ENCODE results near the gene SLC1A2.

SLC1A2 gene

DNA sequence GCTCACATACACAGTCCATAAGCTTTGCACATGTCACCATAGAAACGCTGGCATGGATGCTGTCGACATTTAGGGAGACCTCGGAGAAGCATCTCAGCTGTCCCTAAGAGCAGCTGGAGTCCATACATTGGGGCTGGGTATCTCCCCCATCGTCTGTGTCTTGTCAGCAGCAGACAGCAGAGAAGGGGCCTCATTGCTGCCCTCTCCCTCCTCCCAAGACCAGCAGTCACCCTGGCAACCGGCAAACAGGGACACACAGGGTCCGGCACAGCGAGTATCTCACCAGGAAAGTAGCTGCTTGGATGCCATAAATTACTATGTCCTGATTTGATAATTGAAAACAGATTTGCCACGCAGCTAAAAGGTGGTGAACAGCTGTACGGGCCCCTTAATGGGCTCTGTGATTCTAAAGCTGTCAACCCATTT, 196.0 kb downstream of the SLC1A2 start:
- no peak overlapping the region for H3K9ac ChIP-seq (ENCODE audit: low read depth, low read length)
- peaks cover 95% of the 10 kb centered on the region for H3K36me3 ChIP-seq (ENCODE audit: insufficient read depth, low read length)
- H3K4me3 ChIP-seq (ENCODE audit: low read length): no peak overlapping the region
- peaks cover 2% of the 10 kb centered on the region for H3K4me1 ChIP-seq (ENCODE audit: control insufficient read depth, insufficient read depth, low read length)
- H3K9me3 ChIP-seq (replicated peaks; ENCODE audit: low read length): no peaks in the 10 kb centered on the region
- H3K4me2 ChIP-seq (ENCODE audit: low read length): no peak overlapping the region
- no peaks in the 10 kb centered on the region for H3K27me3 ChIP-seq (ENCODE audit: control insufficient read depth, insufficient read depth, low read length)

DNA sequence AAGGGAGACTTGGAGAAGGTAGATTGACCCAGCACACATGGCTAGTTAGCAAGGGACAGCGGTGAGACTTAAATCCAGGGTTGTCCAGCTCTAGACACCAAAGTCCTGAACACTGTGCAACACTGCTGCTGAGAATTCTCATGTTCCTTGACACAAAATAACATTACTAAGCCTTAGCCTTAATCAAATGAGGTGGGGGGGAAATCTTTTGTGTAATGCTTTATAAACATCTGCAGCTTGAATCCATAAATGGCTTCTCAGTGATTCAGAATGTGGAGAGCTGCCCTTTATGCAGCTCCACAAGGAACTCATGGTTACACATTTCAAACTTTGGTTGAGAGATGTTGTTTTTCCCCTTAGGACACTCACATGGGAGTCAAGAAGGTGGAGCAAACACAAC, 200.4 kb downstream of the SLC1A2 start:
- Histone ChIP-seq H3K9me3 (replicated peaks; ENCODE audit: low read length) (no peaks in the 10 kb centered on the region), H3K36me3 (ENCODE audit: insufficient read depth, low read length) (peaks cover 83% of the 10 kb centered on the region), H3K4me2 (ENCODE audit: low read length) (no peak overlapping the region), H3K27me3 (ENCODE audit: control insufficient read depth, insufficient read depth, low read length) (no peaks in the 10 kb centered on the region), H3K4me3 (ENCODE audit: low read length) (no peak overlapping the region), H3K4me1 (ENCODE audit: control insufficient read depth, insufficient read depth, low read length) (peaks cover 29% of the 10 kb centered on the region), H3K9ac (ENCODE audit: low read depth, low read length) (no peak overlapping the region)

DNA sequence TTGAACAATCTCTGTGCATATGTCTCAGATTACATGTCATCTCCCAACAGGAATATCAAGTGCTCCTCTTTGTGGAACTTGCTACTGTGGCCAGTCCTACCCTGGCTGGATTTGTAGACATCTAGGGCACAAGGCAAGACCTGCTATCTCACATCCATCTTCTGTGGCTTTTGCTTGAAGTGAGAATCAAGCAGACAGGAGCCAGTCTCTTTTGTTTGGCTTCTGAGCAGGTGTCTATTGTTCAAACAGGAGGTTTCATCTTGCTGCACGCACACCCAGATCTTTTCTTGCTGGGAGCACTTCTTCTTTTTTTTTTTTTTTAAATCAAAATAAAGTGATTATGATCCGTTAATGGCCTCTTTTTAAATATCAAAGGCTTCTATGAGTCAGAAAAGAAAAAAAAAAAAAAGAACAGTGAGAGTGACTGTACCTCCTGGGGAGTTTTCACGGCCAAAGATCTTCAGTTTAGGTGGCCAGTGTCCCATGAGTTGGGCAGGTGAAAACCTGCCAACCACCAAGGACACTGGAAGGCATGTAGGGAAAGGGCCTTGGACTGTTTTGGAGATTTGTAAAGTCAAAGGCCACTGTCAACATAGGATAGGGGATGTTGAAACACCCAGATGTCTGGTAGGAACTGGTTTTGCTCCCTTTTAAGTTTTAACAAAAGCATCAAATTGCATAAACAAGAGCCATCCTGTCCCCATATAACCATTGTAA, 202.2 kb downstream of the SLC1A2 start:
- H3K9me3 ChIP-seq (replicated peaks; ENCODE audit: low read length): no peaks in the 10 kb centered on the region
- H3K27me3 ChIP-seq (ENCODE audit: control insufficient read depth, insufficient read depth, low read length): no peaks in the 10 kb centered on the region
- peaks cover 46% of the 10 kb centered on the region for H3K4me1 ChIP-seq (ENCODE audit: control insufficient read depth, insufficient read depth, low read length)
- H3K4me2 ChIP-seq (ENCODE audit: low read length): no peak overlapping the region
- H3K9ac ChIP-seq (ENCODE audit: low read depth, low read length): no peak overlapping the region
- no peak overlapping the region for H3K4me3 ChIP-seq (ENCODE audit: low read length)
- H3K36me3 ChIP-seq (ENCODE audit: insufficient read depth, low read length): peaks cover 66% of the 10 kb centered on the region

DNA sequence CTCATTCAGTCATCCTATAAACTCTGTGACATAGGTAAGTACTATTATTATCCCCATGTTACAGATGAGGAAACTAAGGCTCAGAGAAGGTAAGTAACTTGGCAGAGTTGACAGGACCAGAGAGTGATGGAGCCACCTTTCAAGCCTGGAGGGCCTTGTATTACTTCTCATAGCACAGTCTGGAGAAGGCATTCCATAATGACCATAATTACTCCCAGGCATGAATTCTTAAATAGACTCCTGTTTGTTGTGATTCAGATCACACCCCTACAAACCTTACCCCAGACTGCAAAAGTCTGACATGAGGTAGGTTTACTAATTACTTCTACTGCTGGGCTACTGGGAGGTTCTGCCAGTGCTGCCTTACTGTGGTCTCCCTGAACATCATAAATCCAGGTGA, 203.4 kb downstream of the SLC1A2 start:
- Histone ChIP-seq H3K27me3 (ENCODE audit: control insufficient read depth, insufficient read depth, low read length) (no peaks in the 10 kb centered on the region), H3K4me2 (ENCODE audit: low read length) (no peak overlapping the region), H3K4me1 (ENCODE audit: control insufficient read depth, insufficient read depth, low read length) (peaks cover 48% of the 10 kb centered on the region), H3K4me3 (ENCODE audit: low read length) (no peak overlapping the region), H3K9ac (ENCODE audit: low read depth, low read length) (no peak overlapping the region), H3K9me3 (replicated peaks; ENCODE audit: low read length) (no peaks in the 10 kb centered on the region), H3K36me3 (ENCODE audit: insufficient read depth, low read length) (peaks cover 63% of the 10 kb centered on the region)

DNA sequence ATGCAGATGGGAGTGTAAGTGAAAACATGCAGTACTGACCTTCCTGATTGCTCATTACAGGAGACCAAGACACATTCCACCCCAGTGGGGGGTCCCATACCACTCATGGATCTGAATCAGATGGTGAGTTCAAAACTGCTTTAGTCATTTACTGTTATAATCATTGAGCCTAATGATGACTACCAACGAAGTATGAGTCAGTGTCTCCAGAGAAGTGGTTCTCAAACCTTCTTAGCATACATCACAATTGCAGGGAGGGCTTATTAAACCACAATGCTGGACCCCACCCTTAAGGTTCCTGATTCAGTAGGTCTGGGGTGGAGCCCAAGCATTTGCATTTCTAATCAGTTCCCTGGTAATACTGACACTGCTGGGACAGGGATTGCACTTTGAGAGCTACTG, 204.6 kb downstream of the SLC1A2 start:
- Histone ChIP-seq H3K27me3 (ENCODE audit: control insufficient read depth, insufficient read depth, low read length) (no peaks in the 10 kb centered on the region), H3K36me3 (ENCODE audit: insufficient read depth, low read length) (peaks cover 64% of the 10 kb centered on the region), H3K9me3 (replicated peaks; ENCODE audit: low read length) (peaks cover 2% of the 10 kb centered on the region), H3K4me1 (ENCODE audit: control insufficient read depth, insufficient read depth, low read length) (peaks cover 48% of the 10 kb centered on the region), H3K4me2 (ENCODE audit: low read length) (peak overlapping the region; percentile 50), H3K4me3 (ENCODE audit: low read length) (peak overlapping the region; percentile 2), H3K9ac (ENCODE audit: low read depth, low read length) (peak overlapping the region; percentile 51)

DNA sequence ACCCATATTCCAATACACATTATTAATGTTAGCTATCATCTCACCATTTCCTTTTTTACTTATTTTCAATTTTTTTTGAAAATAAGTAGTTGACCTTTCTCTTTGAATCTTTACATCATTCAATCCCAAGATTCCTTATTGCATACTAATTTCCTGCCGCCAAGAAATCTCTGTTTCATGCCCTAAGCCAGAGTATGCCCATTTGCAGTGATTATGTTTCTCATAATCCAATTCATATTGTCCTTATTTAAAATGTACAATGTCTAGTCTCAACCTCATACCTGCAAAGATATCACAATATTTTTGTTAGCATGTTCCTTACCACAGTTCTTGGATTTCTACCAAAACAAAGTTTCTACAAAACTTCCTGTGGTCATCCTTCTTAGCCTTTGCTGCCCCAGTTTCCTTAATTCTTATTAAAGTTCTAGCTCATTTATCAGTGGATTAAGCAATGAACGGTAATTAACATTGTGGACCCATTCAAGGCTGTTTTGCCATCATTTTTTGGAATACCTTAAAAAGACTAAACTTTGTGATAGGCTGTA, 205.1 kb downstream of the SLC1A2 start:
- Histone ChIP-seq H3K9ac (ENCODE audit: low read depth, low read length) (peak overlapping the region; percentile 51), H3K9me3 (replicated peaks; ENCODE audit: low read length) (peaks cover 3% of the 10 kb centered on the region), H3K4me3 (ENCODE audit: low read length) (no peak overlapping the region), H3K27me3 (ENCODE audit: control insufficient read depth, insufficient read depth, low read length) (no peaks in the 10 kb centered on the region), H3K4me2 (ENCODE audit: low read length) (peak overlapping the region; percentile 35), H3K36me3 (ENCODE audit: insufficient read depth, low read length) (peaks cover 64% of the 10 kb centered on the region), H3K4me1 (ENCODE audit: control insufficient read depth, insufficient read depth, low read length) (peaks cover 48% of the 10 kb centered on the region)

DNA sequence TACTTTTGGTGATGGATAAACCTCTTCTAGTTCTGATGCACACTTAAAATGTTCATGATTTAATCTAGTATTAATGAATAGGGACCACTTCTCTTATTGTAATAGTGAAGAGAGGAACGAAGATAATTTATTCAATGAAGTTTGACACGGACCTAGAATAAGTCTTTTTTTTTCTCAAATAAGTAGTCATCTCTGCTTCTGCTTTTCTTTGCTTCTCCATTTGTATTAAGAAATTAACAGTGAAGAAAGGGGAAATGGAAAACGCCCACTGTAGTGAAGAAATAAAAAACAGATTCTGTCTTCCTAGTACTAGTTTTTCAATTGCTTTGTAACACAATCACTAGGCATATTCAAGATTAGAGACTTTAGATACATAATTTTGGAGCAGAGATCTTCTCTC, 207.4 kb downstream of the SLC1A2 start:
- no peak overlapping the region for H3K4me2 ChIP-seq (ENCODE audit: low read length)
- H3K4me1 ChIP-seq (ENCODE audit: control insufficient read depth, insufficient read depth, low read length): peaks cover 42% of the 10 kb centered on the region
- peaks cover 64% of the 10 kb centered on the region for H3K36me3 ChIP-seq (ENCODE audit: insufficient read depth, low read length)
- no peaks in the 10 kb centered on the region for H3K27me3 ChIP-seq (ENCODE audit: control insufficient read depth, insufficient read depth, low read length)
- peak overlapping the region; percentile 14 for H3K9ac ChIP-seq (ENCODE audit: low read depth, low read length)
- H3K4me3 ChIP-seq (ENCODE audit: low read length): no peak overlapping the region
- H3K9me3 ChIP-seq (replicated peaks; ENCODE audit: low read length): peaks cover 3% of the 10 kb centered on the region

DNA sequence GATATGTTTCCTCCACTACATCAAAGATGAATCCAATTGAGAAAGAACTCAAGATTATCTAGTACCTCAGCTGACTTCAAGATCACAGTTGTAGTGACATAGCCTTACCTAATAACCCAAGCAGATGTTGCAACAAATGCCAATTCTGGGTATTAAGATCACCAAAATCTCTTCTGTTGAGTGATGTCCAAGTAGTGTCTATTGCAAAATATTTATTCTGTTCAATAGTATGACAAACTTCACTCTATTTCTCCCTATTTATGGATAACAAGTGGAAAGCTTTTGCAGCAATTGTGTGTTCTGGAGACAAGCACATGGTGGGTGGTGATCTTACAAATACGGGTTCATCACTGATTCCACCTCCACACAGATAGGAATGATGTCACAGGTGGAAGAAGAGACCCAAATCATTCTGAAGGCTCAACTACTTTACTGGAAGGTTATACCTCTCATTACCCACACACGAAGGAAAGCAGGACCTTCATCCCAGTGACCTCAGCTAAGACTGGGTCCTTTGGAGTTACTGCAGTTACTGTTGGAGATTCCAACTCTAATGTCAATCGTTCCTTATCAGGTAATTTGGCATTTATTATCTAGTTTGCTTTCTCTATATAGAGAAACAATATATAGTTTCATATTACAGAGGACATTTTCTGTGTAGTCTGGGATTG, 208.3 kb downstream of the SLC1A2 start:
- Histone ChIP-seq H3K4me3 (ENCODE audit: low read length) (no peak overlapping the region), H3K27me3 (ENCODE audit: control insufficient read depth, insufficient read depth, low read length) (no peaks in the 10 kb centered on the region), H3K36me3 (ENCODE audit: insufficient read depth, low read length) (peaks cover 63% of the 10 kb centered on the region), H3K9me3 (replicated peaks; ENCODE audit: low read length) (peaks cover 3% of the 10 kb centered on the region), H3K4me2 (ENCODE audit: low read length) (no peak overlapping the region), H3K4me1 (ENCODE audit: control insufficient read depth, insufficient read depth, low read length) (peaks cover 37% of the 10 kb centered on the region), H3K9ac (ENCODE audit: low read depth, low read length) (no peak overlapping the region)

DNA sequence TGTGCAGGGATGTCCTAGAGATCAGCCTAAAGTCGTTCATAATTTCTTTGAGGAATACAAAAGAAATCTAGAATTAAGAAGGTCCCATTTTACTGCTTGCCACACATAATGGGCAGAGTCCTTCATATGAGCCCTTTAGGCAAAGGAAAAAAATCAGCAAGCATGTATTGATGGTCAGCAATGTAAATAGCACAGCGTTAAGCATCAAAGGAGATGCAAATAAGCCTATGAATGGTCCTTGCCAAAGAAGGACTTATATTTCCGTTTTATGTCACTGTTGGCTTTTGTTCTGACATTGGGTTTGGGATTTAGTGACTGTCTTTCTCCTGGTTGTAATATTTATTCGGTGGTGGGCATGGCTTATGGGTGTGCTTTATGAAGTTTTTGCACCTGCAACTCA, 210.6 kb downstream of the SLC1A2 start:
- Histone ChIP-seq H3K4me2 (ENCODE audit: low read length) (no peak overlapping the region), H3K27me3 (ENCODE audit: control insufficient read depth, insufficient read depth, low read length) (no peaks in the 10 kb centered on the region), H3K9me3 (replicated peaks; ENCODE audit: low read length) (peaks cover 3% of the 10 kb centered on the region), H3K4me1 (ENCODE audit: control insufficient read depth, insufficient read depth, low read length) (peaks cover 17% of the 10 kb centered on the region), H3K4me3 (ENCODE audit: low read length) (no peak overlapping the region), H3K9ac (ENCODE audit: low read depth, low read length) (no peak overlapping the region), H3K36me3 (ENCODE audit: insufficient read depth, low read length) (peaks cover 75% of the 10 kb centered on the region)

DNA sequence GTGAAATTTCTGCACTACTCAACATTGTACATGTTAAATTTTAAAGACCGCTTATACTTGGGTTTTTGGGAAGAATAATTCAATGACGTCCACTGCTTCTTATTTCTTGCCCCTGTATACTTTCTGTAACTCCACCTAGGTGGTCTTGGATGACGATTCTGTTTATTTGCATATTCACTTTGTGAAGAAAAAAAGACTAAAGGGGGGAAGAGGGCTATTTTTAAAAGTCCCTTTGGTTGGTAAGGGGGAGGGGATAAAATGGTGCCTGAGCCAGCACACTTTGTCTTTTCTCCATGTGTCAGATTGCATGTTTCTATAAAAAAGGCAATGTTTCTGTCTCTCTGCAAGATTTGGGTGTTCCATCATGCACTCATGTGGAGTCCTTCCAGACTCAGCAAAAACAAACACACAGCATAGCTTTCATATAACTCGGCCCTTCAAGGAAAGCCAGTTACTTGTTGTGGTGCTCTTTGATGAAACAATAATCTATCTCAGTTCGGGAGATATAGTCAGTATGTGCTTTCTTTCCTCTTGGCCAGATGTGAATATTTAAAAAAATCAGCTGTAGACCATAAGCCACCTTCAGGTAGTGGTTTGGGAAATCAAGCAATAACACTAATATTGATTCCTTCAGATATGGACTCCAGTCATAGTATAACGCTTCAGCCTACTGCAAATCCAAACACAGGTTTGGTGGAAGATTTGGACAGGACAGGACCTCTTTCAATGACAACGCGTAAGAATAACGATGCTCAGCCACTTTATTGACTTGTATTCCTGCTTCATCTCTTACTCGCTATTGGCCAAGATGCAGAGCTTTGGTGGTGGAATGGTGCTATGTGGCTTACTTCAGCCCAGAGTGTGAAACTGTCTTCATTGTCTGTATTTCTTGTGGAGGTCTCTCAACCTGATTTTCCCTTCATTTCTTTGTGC, 211.6 kb downstream of the SLC1A2 start:
- Histone ChIP-seq H3K4me3 (ENCODE audit: low read length) (no peak overlapping the region), H3K36me3 (ENCODE audit: insufficient read depth, low read length) (peaks cover 86% of the 10 kb centered on the region), H3K4me1 (ENCODE audit: control insufficient read depth, insufficient read depth, low read length) (peaks cover 7% of the 10 kb centered on the region)

DNA sequence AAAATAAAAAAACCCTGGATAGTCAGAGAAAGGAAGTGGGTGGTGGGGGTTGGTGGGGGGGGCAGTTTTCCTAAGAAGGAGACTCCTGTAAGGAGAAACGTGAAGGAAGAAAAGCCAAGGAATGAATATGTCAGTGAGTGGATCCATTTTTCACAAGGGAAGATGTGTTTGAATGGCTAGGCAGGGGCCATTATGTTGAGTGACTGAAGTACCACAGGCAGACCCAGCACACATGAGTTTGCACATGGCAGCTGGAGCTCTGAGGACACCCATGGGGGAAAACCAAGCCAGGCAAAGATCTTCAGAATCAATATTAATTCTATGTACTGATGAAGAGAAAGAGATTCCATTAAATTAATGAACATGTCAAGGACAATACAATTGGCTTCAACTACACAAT, 212.7 kb downstream of the SLC1A2 start:
- Histone ChIP-seq H3K36me3 (ENCODE audit: insufficient read depth, low read length) (peaks cover 95% of the 10 kb centered on the region), H3K9ac (ENCODE audit: low read depth, low read length) (no peak overlapping the region), H3K27me3 (ENCODE audit: control insufficient read depth, insufficient read depth, low read length) (no peaks in the 10 kb centered on the region), H3K4me2 (ENCODE audit: low read length) (no peak overlapping the region), H3K4me1 (ENCODE audit: control insufficient read depth, insufficient read depth, low read length) (no peaks in the 10 kb centered on the region), H3K4me3 (ENCODE audit: low read length) (no peak overlapping the region), H3K9me3 (replicated peaks; ENCODE audit: low read length) (peaks cover 3% of the 10 kb centered on the region)

More for the DNA sequence above, 211.6 kb downstream of the SLC1A2 start:
- Histone ChIP-seq H3K27me3 (ENCODE audit: control insufficient read depth, insufficient read depth, low read length) (no peaks in the 10 kb centered on the region), H3K4me2 (ENCODE audit: low read length) (no peak overlapping the region), H3K9me3 (replicated peaks; ENCODE audit: low read length) (peaks cover 3% of the 10 kb centered on the region), H3K9ac (ENCODE audit: low read depth, low read length) (no peak overlapping the region)
